ENCODE data around the gene THAP4. TPM values are rescaled to one million over a fixed set of nuclear protein-coding genes. Genes with fewer than 3 reads are reported as not detected.
A peak's percentile ranks its signal among the peaks of the same experiment; 100 is the strongest.

The THAP4 gene
- total RNA-seq, 1 donor from 2014 or later = 46.0 TPM

GRCh38 chr2:241554610-241555322 is 82.2 kb downstream of the THAP4 start:
- DNase-seq (ENCODE audit: low read depth) (no peak), FAIRE-seq (no peak)
- H3K36me3 Mint-ChIP-seq (ENCODE audit: low read depth, unreplicated experiment) = peaks cover 3% of the 10 kb centered on the region

GRCh38 chr2:241553981-241554380 is 83.0 kb downstream of the THAP4 start:
- no peaks in the 10 kb centered on the region for H3K9me3 ChIP-seq (ENCODE audit: insufficient read depth, low read depth, low read length)
- Mint-ChIP-seq H3K9me3 (ENCODE audit: unreplicated experiment) (peaks cover 1% of the 10 kb centered on the region), H3K36me3 (ENCODE audit: low read depth, unreplicated experiment) (peaks cover 4% of the 10 kb centered on the region), H3K4me3 (ENCODE audit: unreplicated experiment) (no peak overlapping the region), H3K27me3 (ENCODE audit: low read depth, unreplicated experiment) (peaks cover 5% of the 10 kb centered on the region), H3K4me1 (ENCODE audit: low read depth, unreplicated experiment) (peaks cover 9% of the 10 kb centered on the region), H3K27ac (ENCODE audit: unreplicated experiment) (no peak overlapping the region)
- FAIRE-seq (no peak), DNase-seq (ENCODE audit: low read depth) (no peak)
- TF ChIP-seq CTCF (IDR thresholded peaks at IDR 0.05; ENCODE audit: insufficient read depth, low read depth, low read length) (no peak), EZH2 (IDR thresholded peaks at IDR 0.05; ENCODE audit: insufficient read depth, low read length) (no peak)
- H3K4me1 ChIP-seq (ENCODE audit: insufficient read depth, low read length) = no peaks in the 10 kb centered on the region
- no peak overlapping the region for H2AFZ ChIP-seq (ENCODE audit: low read depth, low read length)
- no peak overlapping the region for H3K4me2 ChIP-seq (ENCODE audit: low read length)
- no peaks in the 10 kb centered on the region for H3K36me3 ChIP-seq (ENCODE audit: insufficient read depth, low read length)
- no peak overlapping the region for H3K9ac ChIP-seq (ENCODE audit: low read length)
- no peak overlapping the region for H3K27ac ChIP-seq (ENCODE audit: low read depth, low read length)
- no peaks in the 10 kb centered on the region for H4K20me1 ChIP-seq (ENCODE audit: insufficient read depth, low read length)
- no peaks in the 10 kb centered on the region for H3K27me3 ChIP-seq (ENCODE audit: insufficient read depth, low read length)
- H3K79me2 ChIP-seq (ENCODE audit: insufficient read depth, low read length) = no peaks in the 10 kb centered on the region
- no peak overlapping the region for H3K4me3 ChIP-seq (ENCODE audit: insufficient read depth, low read depth, low read length)

More at GRCh38 chr2:241554610-241555322, 82.2 kb downstream of the THAP4 start:
- Histone ChIP-seq H3K9me3 (ENCODE audit: insufficient read depth, low read depth, low read length) (no peaks in the 10 kb centered on the region), H3K4me3 (ENCODE audit: insufficient read depth, low read depth, low read length) (no peak overlapping the region), H3K27ac (ENCODE audit: low read depth, low read length) (no peak overlapping the region), H4K20me1 (ENCODE audit: insufficient read depth, low read length) (peaks cover under 1% of the 10 kb centered on the region), H3K4me1 (ENCODE audit: insufficient read depth, low read length) (peaks cover 2% of the 10 kb centered on the region), H3K27me3 (ENCODE audit: insufficient read depth, low read length) (no peaks in the 10 kb centered on the region), H3K36me3 (ENCODE audit: insufficient read depth, low read length) (no peaks in the 10 kb centered on the region), H3K4me2 (ENCODE audit: low read length) (no peak overlapping the region), H2AFZ (ENCODE audit: low read depth, low read length) (no peak overlapping the region), H3K9ac (ENCODE audit: low read length) (no peak overlapping the region), H3K79me2 (ENCODE audit: insufficient read depth, low read length) (peaks cover 1% of the 10 kb centered on the region)
- peaks cover 1% of the 10 kb centered on the region for H3K9me3 Mint-ChIP-seq (ENCODE audit: unreplicated experiment)
- TF ChIP-seq EZH2 (IDR thresholded peaks at IDR 0.05; ENCODE audit: insufficient read depth, low read length) (no peak), CTCF (IDR thresholded peaks at IDR 0.05; ENCODE audit: insufficient read depth, low read depth, low read length) (no peak)
- peaks cover 7% of the 10 kb centered on the region for H3K4me1 Mint-ChIP-seq (ENCODE audit: low read depth, unreplicated experiment)
- no peak overlapping the region for H3K4me3 Mint-ChIP-seq (ENCODE audit: unreplicated experiment)
- peaks cover 3% of the 10 kb centered on the region for H3K27me3 Mint-ChIP-seq (ENCODE audit: low read depth, unreplicated experiment)
- peak overlapping the region; percentile 69 for H3K27ac Mint-ChIP-seq (ENCODE audit: unreplicated experiment)

GRCh38 chr2:241553512-241553830 is 83.5 kb downstream of the THAP4 start:
- peaks cover 1% of the 10 kb centered on the region for H3K9me3 Mint-ChIP-seq (ENCODE audit: unreplicated experiment)
- Histone ChIP-seq H3K27ac (ENCODE audit: low read depth, low read length) (no peak overlapping the region), H3K27me3 (ENCODE audit: insufficient read depth, low read length) (no peaks in the 10 kb centered on the region), H3K4me3 (ENCODE audit: insufficient read depth, low read depth, low read length) (no peak overlapping the region), H3K4me1 (ENCODE audit: insufficient read depth, low read length) (no peaks in the 10 kb centered on the region), H3K9me3 (ENCODE audit: insufficient read depth, low read depth, low read length) (no peaks in the 10 kb centered on the region), H2AFZ (ENCODE audit: low read depth, low read length) (no peak overlapping the region), H3K4me2 (ENCODE audit: low read length) (no peak overlapping the region), H4K20me1 (ENCODE audit: insufficient read depth, low read length) (no peaks in the 10 kb centered on the region), H3K36me3 (ENCODE audit: insufficient read depth, low read length) (no peaks in the 10 kb centered on the region), H3K9ac (ENCODE audit: low read length) (no peak overlapping the region), H3K79me2 (ENCODE audit: insufficient read depth, low read length) (no peaks in the 10 kb centered on the region)
- no peak overlapping the region for H3K4me3 Mint-ChIP-seq (ENCODE audit: unreplicated experiment)
- no peak for FAIRE-seq
- peaks cover 9% of the 10 kb centered on the region for H3K4me1 Mint-ChIP-seq (ENCODE audit: low read depth, unreplicated experiment)
- H3K36me3 Mint-ChIP-seq (ENCODE audit: low read depth, unreplicated experiment) = peaks cover 4% of the 10 kb centered on the region
- DNase-seq (ENCODE audit: low read depth) = no peak
- H3K27ac Mint-ChIP-seq (ENCODE audit: unreplicated experiment) = no peak overlapping the region
- TF ChIP-seq CTCF (IDR thresholded peaks at IDR 0.05; ENCODE audit: insufficient read depth, low read depth, low read length) = no peak
- no peak for TF ChIP-seq EZH2 (IDR thresholded peaks at IDR 0.05; ENCODE audit: insufficient read depth, low read length)
- H3K27me3 Mint-ChIP-seq (ENCODE audit: low read depth, unreplicated experiment) = peaks cover 5% of the 10 kb centered on the region
